ENCODE results near the gene POU2F2.

DNA sequence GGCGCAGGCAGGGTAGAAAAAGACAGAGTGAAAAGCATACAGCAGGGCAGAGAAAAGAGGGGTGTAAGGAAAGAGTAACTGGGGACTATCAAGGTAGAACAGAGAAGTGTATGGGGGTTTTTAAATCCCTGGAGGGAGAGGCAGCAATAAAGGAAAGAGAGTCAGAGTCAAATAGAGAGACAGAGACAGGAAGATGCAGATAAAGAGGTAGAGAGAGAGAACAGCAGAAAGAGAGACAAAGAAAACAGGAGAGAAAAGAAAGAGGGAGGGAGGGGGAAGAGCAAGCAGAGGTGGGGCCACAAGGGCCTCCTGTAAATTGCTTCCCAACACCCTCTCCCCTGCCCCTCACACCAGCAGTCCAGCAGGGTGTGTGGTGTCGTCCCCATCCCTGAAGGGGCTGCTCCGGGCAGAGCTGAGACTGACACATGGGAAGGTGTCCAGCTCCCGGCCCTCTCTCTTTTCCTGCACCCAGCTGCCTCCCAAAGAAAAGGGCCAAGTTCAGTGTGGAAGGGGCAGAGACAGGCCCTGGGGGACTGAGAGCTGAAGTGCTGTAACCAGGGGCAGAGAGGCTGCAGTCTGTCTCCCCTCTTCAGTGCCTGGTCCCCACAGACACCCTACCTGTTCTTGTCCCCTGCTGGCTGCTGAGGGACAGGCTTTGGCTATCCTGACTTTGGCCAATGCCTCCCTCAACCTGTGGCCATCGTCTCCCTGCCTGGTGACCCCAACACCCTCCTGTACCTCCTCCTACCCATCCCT, 17.4 kb upstream of the POU2F2 start:
- TF ChIP-seq, protein P1, sequence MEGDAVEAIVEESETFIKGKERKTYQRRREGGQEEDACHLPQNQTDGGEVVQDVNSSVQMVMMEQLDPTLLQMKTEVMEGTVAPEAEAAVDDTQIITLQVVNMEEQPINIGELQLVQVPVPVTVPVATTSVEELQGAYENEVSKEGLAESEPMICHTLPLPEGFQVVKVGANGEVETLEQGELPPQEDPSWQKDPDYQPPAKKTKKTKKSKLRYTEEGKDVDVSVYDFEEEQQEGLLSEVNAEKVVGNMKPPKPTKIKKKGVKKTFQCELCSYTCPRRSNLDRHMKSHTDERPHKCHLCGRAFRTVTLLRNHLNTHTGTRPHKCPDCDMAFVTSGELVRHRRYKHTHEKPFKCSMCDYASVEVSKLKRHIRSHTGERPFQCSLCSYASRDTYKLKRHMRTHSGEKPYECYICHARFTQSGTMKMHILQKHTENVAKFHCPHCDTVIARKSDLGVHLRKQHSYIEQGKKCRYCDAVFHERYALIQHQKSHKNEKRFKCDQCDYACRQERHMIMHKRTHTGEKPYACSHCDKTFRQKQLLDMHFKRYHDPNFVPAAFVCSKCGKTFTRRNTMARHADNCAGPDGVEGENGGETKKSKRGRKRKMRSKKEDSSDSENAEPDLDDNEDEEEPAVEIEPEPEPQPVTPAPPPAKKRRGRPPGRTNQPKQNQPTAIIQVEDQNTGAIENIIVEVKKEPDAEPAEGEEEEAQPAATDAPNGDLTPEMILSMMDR (conservative IDR thresholded peaks at IDR 0.05; ENCODE audit: low read depth, low read length) = no peak
- no peak for TF ChIP-seq EZH2 (IDR thresholded peaks at IDR 0.05; ENCODE audit: low read length, unreplicated experiment)
